Esophagus muscularis mucosa (tissue), 4 donors: ENCODE measurements around the gene EEF2K. TPM values are rescaled to one million over a fixed set of nuclear protein-coding genes. Genes with fewer than 3 reads are reported as not detected.
"Not testable (repeated sequence)": the region's sequence is repeated elsewhere in the genome, so short reads cannot be mapped to it uniquely, and the experiment has no call there.

Experiments
- DNase-seq: peaks from one replicate; pipeline ENCODE4 v3.0.0-alpha.2; 2017; ENCODE audit errors: extremely low spot score
- H3K27ac ChIP-seq, 4 donors: fragments of 200-600 bp; sonication (generic); replicated peaks in 1 of 4; 1 replicate in 3 of 4; 2 replicates in 1 of 4; pipeline ENCODE4 v1.5.1; 2016 to 2019; ENCODE audit warnings: mild to moderate bottlenecking in 1 of 4
- H3K27me3 ChIP-seq, 4 donors: fragments of 200-600 bp; sonication (generic); one replicate each; pipeline versions ENCODE4 v1.5.1 to v1.6.0; 2016 to 2019
- H3K36me3 ChIP-seq, 4 donors: fragments of 200-600 bp; sonication (generic); one replicate each; pipeline ENCODE4 v1.5.1; 2016 to 2019
- H3K4me1 ChIP-seq, 4 donors: fragments of 200-600 bp; sonication (generic); one replicate each; pipeline ENCODE4 v1.5.1; 2016 to 2019
- H3K4me3 ChIP-seq, 4 donors: fragments of 200-600 bp; sonication (generic); 1 replicate in 2 of 4; 2 replicates in 2 of 4; pipeline ENCODE4 v1.5.1; 2016 to 2019; ENCODE audit warnings: mild to moderate bottlenecking in 4 of 4, moderate library complexity in 1 of 4
- H3K9me3 ChIP-seq, 4 donors: fragments of 200-600 bp; sonication (generic); 1 replicate in 3 of 4; 2 replicates in 1 of 4; pipeline ENCODE4 v1.5.1; 2016 to 2019
- CTCF ChIP-seq, 3 experiments: fragments of 200-600 bp in 2 of 3; fragments of 450-650 bp in 1 of 3; sonication (generic) in 2 of 3; IDR thresholded peaks; one replicate each; pipeline ENCODE4 v1.5.1; 2017 to 2019; ENCODE audit warnings: antibody characterized with exemption in 3 of 3, mild to moderate bottlenecking in 2 of 3, moderate library complexity in 1 of 3
- EP300 ChIP-seq: sonication (generic); formaldehyde crosslinking; IDR thresholded peaks from one replicate; pipeline ENCODE4 v1.6.1; 2017; ENCODE audit warnings: antibody characterized with exemption
- POLR2A ChIP-seq: fragments of 450-650 bp; IDR thresholded peaks from one replicate; pipeline ENCODE4 v1.6.1; 2017; ENCODE audit warnings: antibody characterized with exemption, moderate library complexity, mild to moderate bottlenecking, low read depth
- POLR2AphosphoS5 ChIP-seq, 2 donors: sonication (generic); formaldehyde crosslinking; IDR thresholded peaks; one replicate each; pipeline ENCODE4 v1.6.1; 2017; ENCODE audit warnings: antibody characterized with exemption in 2 of 2
- WGBS: methylation state at CpG from one replicate; pipeline ENCODE4 v1.1.5; 2018; 5-methylcytosine and 5-hydroxymethylcytosine counted together
- intact Hi-C: fragments of 100-400 bp; cut with DNase I; formaldehyde crosslinking; loops from one replicate; pipeline ENCODE4 v1.15.1; 2023
- total RNA-seq, 4 donors: library from RNA; depleted of rRNA; stranded (reverse); fragments of >200 nt; gene quantifications; one replicate each; pipeline versions ENCODE4 v1.1.0 to v1.2.1, GENCODE V29; 2016

The EEF2K gene
- total RNA-seq, 4 donors from 2014 or later, result 18.1 to 37.7 (median 31.6) TPM

GRCh38 chr16:22213801-22214200 lies 7.7 kb downstream of the EEF2K start:
- Histone ChIP-seq H3K9me3 (no peaks in the 10 kb centered on the region), H3K4me3 (no peak overlapping the region), H3K4me1 (peaks cover 19 to 67% (median 60%) of the 10 kb centered on the region in 4 donors), H3K27ac (no peak overlapping the region), H3K27me3 (no peaks in the 10 kb centered on the region), H3K36me3 (peaks cover 0 to 34% (median 15%) of the 10 kb centered on the region in 4 donors)
- 96% methylated on average over 3 of the region's 3 CpGs for WGBS
- intact Hi-C loops, result no loop called here
- TF ChIP-seq POLR2A, result no peak
- no peak for TF ChIP-seq EP300
- DNase-seq, result no peak

GRCh38 chr16:22214402-22214801 lies 8.3 kb downstream of the EEF2K start:
- H3K36me3 ChIP-seq, result peaks cover 0 to 34% (median 15%) of the 10 kb centered on the region in 4 donors
- no peaks in the 10 kb centered on the region for H3K27me3 ChIP-seq
- intact Hi-C loops, result no loop called here
- H3K9me3 ChIP-seq, result no peaks in the 10 kb centered on the region
- no peak overlapping the region for H3K27ac ChIP-seq
- H3K4me3 ChIP-seq, result no peak overlapping the region
- H3K4me1 ChIP-seq, result peaks cover 24 to 67% (median 54%) of the 10 kb centered on the region in 4 donors
- no peak for TF ChIP-seq CTCF (IDR thresholded peaks at IDR 0.05)
- no peak for TF ChIP-seq POLR2AphosphoS5 (IDR thresholded peaks at IDR 0.05)
- TF ChIP-seq POLR2A, result no peak
- no peak for TF ChIP-seq EP300
- no peak for DNase-seq
- 50% methylated on average over 2 of the region's 2 CpGs for WGBS

- Histone ChIP-seq H3K27me3 (no peaks in the 10 kb centered on the region), H3K4me3 (no peak overlapping the region), H3K9me3 (no peaks in the 10 kb centered on the region), H3K36me3 (peaks cover 0 to 34% (median 15%) of the 10 kb centered on the region in 4 donors), H3K4me1 (peaks cover 24 to 68% (median 50%) of the 10 kb centered on the region in 4 donors), H3K27ac (no peak overlapping the region)
- no peak for DNase-seq
- TF ChIP-seq POLR2AphosphoS5 (IDR thresholded peaks at IDR 0.05), result no peak
- no peak for TF ChIP-seq POLR2A
- no peak for TF ChIP-seq EP300
- no peak for TF ChIP-seq CTCF (IDR thresholded peaks at IDR 0.05)
- WGBS, result 82% methylated on average over 3 of the region's 3 CpGs
- intact Hi-C loops, result no loop called here
Measured at GRCh38 chr16:22214889-22215288, 8.8 kb downstream of the EEF2K start.

- no peaks in the 10 kb centered on the region for H3K9me3 ChIP-seq
- H3K27ac ChIP-seq, result no peak overlapping the region
- intact Hi-C loops, result no loop called here
- peaks cover 27 to 62% (median 47%) of the 10 kb centered on the region in 4 donors for H3K4me1 ChIP-seq
- H3K27me3 ChIP-seq, result no peaks in the 10 kb centered on the region
- no peak for TF ChIP-seq CTCF (IDR thresholded peaks at IDR 0.05)
- no peak for TF ChIP-seq POLR2AphosphoS5 (IDR thresholded peaks at IDR 0.05)
- TF ChIP-seq POLR2A, result no peak
- TF ChIP-seq EP300, result no peak
- DNase-seq, result no peak
- no peak overlapping the region for H3K4me3 ChIP-seq
- 87% methylated on average over 9 of the region's 9 CpGs for WGBS
- H3K36me3 ChIP-seq, result peaks cover 0 to 38% (median 15%) of the 10 kb centered on the region in 4 donors
Measured at GRCh38 chr16:22216191-22216831, 10.2 kb downstream of the EEF2K start.

DNA sequence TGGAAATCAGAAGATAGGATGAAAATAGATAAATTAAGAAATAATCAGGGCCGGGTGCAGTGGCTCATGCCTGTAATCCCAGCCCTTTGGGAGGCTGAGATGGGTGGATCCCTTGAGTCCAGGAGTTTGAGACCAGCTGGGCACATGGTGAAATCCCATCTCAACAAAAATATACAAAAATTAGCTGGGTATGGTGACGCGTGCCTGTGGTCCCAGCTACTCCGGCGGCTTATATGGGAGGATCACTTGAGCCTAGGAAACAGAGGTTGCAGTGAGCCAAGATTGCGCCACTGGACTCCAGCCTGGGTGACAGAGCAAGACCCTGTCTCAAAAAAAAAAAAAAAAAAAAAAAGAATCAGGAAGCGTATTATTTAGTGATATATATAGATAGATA lies 10.8 kb downstream of the EEF2K start:
- H3K27me3 ChIP-seq, H3K9me3 ChIP-seq, intact Hi-C loops, DNase-seq, H3K27ac ChIP-seq, H3K4me3 ChIP-seq: not testable (repeated sequence)
- Histone ChIP-seq H3K36me3 (peaks cover 0 to 38% (median 15%) of the 10 kb centered on the region in 4 donors), H3K4me1 (peaks cover 27 to 57% (median 42%) of the 10 kb centered on the region in 4 donors)
- 77% methylated on average over 7 of the region's 7 CpGs for WGBS
